ENCODE data around the gene CDYL. TPM values are rescaled to one million over a fixed set of nuclear protein-coding genes. Genes with fewer than 3 reads are reported as not detected.
"Not testable (repeated sequence)": the region's sequence is repeated elsewhere in the genome, so short reads cannot be mapped to it uniquely, and the experiment has no call there.

The CDYL gene
- total and polyA plus RNA-seq, 7 donors, result 14.2 to 82.8 (median 37.9) TPM

- Histone ChIP-seq H3K9me3 (peaks cover 0 to 6% (median 2%) of the 10 kb centered on the region in 4 donors), H3K27me3 (no peaks in the 10 kb centered on the region), H3K36me3 (no peaks in the 10 kb centered on the region), H3K27ac (no peak overlapping the region), H3K4me3 (no peak overlapping the region), H3K4me1 (peaks cover 0 to 14% (median 10%) of the 10 kb centered on the region in 4 donors)
- intact Hi-C loops (cut with DNase I), result no loop called here
- DNase-seq, result no peak
- 89 to 95% methylated on average over 1 of the region's 1 CpG for WGBS, 2 donors
- TF ChIP-seq EP300 (IDR thresholded peaks at IDR 0.05), result no peak
- TF ChIP-seq, protein P1, sequence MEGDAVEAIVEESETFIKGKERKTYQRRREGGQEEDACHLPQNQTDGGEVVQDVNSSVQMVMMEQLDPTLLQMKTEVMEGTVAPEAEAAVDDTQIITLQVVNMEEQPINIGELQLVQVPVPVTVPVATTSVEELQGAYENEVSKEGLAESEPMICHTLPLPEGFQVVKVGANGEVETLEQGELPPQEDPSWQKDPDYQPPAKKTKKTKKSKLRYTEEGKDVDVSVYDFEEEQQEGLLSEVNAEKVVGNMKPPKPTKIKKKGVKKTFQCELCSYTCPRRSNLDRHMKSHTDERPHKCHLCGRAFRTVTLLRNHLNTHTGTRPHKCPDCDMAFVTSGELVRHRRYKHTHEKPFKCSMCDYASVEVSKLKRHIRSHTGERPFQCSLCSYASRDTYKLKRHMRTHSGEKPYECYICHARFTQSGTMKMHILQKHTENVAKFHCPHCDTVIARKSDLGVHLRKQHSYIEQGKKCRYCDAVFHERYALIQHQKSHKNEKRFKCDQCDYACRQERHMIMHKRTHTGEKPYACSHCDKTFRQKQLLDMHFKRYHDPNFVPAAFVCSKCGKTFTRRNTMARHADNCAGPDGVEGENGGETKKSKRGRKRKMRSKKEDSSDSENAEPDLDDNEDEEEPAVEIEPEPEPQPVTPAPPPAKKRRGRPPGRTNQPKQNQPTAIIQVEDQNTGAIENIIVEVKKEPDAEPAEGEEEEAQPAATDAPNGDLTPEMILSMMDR (IDR thresholded peaks at IDR 0.05), result no peak
- TF ChIP-seq POLR2AphosphoS5 (IDR thresholded peaks at IDR 0.05), result no peak
- no peak for TF ChIP-seq POLR2A (IDR thresholded peaks at IDR 0.05)
Observed at GRCh38 chr6:4822476-4822875, 46.3 kb downstream of the CDYL start.

GRCh38 chr6:4828187-4828698 is 52.0 kb downstream of the CDYL start:
- H3K4me1 ChIP-seq, result no peaks in the 10 kb centered on the region
- TF ChIP-seq POLR2A (IDR thresholded peaks at IDR 0.05), result no peak
- TF ChIP-seq EP300 (IDR thresholded peaks at IDR 0.05), result no peak
- TF ChIP-seq POLR2AphosphoS5 (IDR thresholded peaks at IDR 0.05), result no peak
- TF ChIP-seq, protein P1 (IDR thresholded peaks at IDR 0.05), result no peak
- no peak for DNase-seq
- no peaks in the 10 kb centered on the region for H3K27me3 ChIP-seq
- intact Hi-C loops (cut with DNase I), result no loop called here
- WGBS, 2 donors, result 96 to 98% methylated on average over 3 of the region's 3 CpGs
- peaks cover 8 to 18% (median 11%) of the 10 kb centered on the region in 4 donors for H3K9me3 ChIP-seq
- no peak overlapping the region for H3K4me3 ChIP-seq
- H3K27ac ChIP-seq, result no peak overlapping the region
- H3K36me3 ChIP-seq, result no peaks in the 10 kb centered on the region

GRCh38 chr6:4829089-4829488 is 52.9 kb downstream of the CDYL start:
- intact Hi-C loops (cut with DNase I), result no loop called here
- H3K4me1 ChIP-seq, result no peaks in the 10 kb centered on the region
- H3K27me3 ChIP-seq, result no peaks in the 10 kb centered on the region
- TF ChIP-seq EP300 (IDR thresholded peaks at IDR 0.05) (no peak), POLR2A (IDR thresholded peaks at IDR 0.05) (no peak), POLR2AphosphoS5 (IDR thresholded peaks at IDR 0.05) (no peak)
- TF ChIP-seq, protein P1 (IDR thresholded peaks at IDR 0.05), result no peak
- H3K36me3 ChIP-seq, result no peaks in the 10 kb centered on the region
- H3K4me3 ChIP-seq, result no peak overlapping the region
- peaks cover 8 to 18% (median 11%) of the 10 kb centered on the region in 4 donors for H3K9me3 ChIP-seq
- DNase-seq, result no peak
- no peak overlapping the region for H3K27ac ChIP-seq

- H3K9me3 ChIP-seq; H3K27ac ChIP-seq; H3K4me1 ChIP-seq; DNase-seq; H3K36me3 ChIP-seq; H3K27me3 ChIP-seq; intact Hi-C loops (cut with DNase I); H3K4me3 ChIP-seq: not testable (repeated sequence)
- 96 to 97% methylated on average over 12 to 13 of the region's 13 CpGs for WGBS, 2 donors
Observed at GRCh38 chr6:4835540-4835939, 59.3 kb downstream of the CDYL start.

DNA sequence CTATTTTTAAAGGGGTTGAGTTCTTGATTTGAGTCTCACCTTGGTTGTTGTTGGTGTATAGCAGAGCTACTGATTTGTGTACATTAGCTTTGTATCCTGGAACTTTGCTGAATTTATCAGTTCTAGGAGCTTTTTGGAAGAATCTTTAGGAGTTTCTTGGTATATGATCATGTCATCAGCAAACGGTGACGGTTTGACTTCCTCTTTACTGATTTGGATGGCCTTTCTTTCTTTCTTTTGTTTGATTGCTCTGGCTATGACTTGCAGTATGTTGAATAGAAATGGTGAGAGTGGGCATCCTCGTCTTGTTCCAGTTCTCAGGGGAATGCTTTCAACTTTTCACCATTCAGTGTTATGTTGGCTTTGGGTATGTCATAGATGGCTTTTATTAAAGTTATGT is 64.0 kb downstream of the CDYL start:
- peaks cover 0 to 10% (median 3%) of the 10 kb centered on the region in 4 donors for H3K9me3 ChIP-seq
- no peak overlapping the region for H3K27ac ChIP-seq
- no peaks in the 10 kb centered on the region for H3K27me3 ChIP-seq
- H3K4me3 ChIP-seq, result no peak overlapping the region
- intact Hi-C loops (cut with DNase I), result no loop called here
- no peak for TF ChIP-seq POLR2AphosphoS5 (IDR thresholded peaks at IDR 0.05)
- no peak for TF ChIP-seq EP300 (IDR thresholded peaks at IDR 0.05)
- TF ChIP-seq, protein P1 (IDR thresholded peaks at IDR 0.05), result no peak
- no peak for TF ChIP-seq POLR2A (IDR thresholded peaks at IDR 0.05)
- no peaks in the 10 kb centered on the region for H3K36me3 ChIP-seq
- no peaks in the 10 kb centered on the region for H3K4me1 ChIP-seq
- DNase-seq, result no peak
- WGBS, 2 donors, result 93 to 95% methylated on average over 3 of the region's 3 CpGs
